ENCODE results near the gene TENM4.

DNA sequence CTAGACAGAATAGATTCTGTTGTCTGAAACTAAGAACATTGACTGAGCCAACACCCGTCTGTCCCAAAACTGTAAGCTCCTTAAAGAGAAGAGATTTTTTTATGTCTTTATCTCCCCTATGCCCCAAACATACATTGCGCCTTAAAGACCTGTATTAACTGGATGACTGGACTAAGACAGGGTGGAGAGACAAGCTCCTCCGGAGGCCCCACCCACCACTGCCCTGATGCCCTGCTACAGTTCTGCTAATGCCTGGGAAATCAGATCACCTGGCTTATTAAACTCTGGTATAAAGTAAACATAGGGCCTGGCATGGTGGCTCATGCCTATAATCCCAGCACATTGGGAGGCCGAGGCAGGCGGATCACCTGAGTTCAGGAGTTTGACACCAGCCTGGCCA, 203.7 kb downstream of the TENM4 start:
- TF ChIP-seq, protein P1, sequence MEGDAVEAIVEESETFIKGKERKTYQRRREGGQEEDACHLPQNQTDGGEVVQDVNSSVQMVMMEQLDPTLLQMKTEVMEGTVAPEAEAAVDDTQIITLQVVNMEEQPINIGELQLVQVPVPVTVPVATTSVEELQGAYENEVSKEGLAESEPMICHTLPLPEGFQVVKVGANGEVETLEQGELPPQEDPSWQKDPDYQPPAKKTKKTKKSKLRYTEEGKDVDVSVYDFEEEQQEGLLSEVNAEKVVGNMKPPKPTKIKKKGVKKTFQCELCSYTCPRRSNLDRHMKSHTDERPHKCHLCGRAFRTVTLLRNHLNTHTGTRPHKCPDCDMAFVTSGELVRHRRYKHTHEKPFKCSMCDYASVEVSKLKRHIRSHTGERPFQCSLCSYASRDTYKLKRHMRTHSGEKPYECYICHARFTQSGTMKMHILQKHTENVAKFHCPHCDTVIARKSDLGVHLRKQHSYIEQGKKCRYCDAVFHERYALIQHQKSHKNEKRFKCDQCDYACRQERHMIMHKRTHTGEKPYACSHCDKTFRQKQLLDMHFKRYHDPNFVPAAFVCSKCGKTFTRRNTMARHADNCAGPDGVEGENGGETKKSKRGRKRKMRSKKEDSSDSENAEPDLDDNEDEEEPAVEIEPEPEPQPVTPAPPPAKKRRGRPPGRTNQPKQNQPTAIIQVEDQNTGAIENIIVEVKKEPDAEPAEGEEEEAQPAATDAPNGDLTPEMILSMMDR (IDR thresholded peaks at IDR 0.05), result no peak
- TF ChIP-seq POLR2A (IDR thresholded peaks at IDR 0.05), result no peak

All from Peyer's patch (tissue), 4 donors.